Measurements from ENCODE around the gene ULBP3.

ULBP3 gene

DNA sequence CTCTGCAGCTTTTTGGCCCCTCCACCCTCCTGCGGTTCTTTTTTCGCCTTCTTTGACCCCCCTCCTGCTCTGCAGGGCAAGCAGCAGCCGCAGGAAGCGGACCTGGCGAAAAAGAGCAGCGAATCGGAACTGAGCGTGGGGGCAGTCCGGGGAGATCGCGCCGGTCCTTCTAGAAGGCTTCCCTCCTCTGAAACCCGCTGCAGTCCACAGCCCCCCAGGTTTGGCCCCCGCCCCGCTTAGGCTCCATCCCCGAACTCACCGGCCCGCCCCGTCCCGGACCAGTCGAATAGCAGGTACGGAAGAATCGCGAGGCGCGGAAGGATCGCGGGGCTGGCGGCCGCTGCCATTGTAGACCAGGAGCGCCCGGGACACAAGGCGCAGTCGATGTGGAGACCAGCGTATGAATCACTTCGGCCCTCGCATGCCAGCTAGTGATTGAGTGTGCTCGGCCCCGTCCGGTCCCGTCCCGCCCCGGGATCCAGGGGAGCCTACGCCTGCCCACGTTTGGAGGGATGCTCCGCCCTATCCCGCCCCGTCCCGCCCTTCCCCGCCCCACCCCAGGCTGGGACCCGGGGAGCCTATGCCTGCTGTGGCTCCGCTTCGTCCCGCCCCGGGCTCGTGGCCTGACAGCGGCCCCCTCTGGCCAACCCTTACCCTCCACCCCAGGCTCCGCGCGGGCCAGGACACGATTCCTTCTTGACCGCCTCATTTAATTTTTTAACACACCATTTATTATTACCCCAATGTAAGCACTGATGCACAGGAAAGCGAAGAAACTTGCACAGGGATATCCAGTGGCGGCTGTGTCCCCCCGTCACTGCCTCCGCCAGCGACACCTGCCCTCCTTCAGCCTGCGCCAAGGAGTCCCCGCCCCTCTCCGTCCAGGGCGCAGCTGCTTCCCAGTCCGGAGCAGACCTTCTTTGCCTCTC, at the start of gene ULBP3:
TSS of gene ULBP3 (minus strand) at position 402 of the 929 bp plus-strand sequence. CDS start at position 347, 55 bp downstream.
- peak in 44 of 56 donors; percentile 7 to 75 (median 52) for DNase-seq

DNA sequence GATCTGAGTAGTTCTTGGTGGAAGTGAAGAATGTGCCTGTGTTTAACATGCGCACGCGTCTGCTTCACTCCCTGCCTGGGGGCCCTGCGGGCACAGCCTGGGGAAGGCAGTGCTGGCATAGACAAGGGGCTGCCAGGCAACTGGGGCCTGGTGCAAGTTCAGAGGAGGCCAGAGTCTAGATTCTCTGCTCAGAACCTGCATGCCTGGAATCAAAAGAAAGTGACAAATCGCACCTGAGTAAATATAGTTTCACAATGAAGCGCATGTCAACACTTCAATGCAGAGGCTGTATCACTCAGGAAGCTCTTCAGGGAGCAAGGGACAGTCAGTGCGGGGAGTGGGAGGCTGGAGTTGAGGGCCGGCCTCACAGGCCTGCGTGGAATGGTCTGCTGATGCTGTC, 49.7 kb upstream of the ULBP3 start:
- no peak for DNase-seq

DNA sequence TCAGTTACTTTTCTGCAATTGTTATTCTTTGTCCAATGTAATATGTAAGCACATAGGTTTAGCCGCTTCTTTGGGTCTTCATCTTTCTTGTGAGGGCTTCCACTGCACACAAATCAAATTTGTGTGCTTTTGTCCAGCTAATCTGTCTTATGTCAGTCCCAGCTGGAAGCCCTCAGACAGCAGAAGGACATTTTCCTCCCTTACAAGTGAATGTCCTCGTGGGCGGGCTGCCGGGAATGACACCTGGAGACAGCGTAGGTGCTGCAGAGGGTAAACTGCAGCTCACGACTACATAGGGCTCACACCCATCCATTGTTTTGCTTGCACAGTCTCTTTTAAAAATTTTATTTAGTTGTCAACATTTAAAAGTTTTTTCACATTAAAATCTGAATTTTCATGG, 49.3 kb upstream of the ULBP3 start:
- DNase-seq: no peak

DNA sequence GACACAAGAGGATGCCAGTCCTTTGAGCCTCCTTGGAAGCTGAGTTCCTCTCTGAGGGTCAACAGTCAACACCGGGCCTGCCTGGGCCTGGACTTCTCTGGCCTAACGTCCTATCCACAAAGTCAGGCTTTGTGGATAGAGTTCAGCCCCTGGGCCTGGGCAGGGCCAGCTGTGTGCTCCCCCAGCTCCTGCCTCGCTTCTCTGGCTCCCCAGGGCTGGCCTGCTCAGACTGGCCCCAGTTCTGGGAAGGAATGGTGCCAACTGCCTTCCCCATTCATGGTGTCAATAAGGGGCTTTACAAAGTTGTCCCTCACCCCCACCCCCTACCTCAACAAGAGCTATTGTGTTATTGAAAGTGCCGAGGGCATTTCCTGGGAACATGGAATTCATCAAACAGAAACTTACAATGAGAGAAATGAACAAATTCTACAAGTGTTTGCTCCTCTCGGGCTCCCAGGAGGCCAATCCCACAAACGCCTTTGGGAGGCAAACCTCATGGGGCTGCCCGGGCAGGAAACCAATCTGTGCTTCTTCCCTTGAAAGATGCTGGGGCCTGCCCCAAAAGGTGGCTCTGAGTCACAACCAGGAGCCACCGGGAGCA, 47.4 kb upstream of the ULBP3 start:
- no peak for DNase-seq

DNA sequence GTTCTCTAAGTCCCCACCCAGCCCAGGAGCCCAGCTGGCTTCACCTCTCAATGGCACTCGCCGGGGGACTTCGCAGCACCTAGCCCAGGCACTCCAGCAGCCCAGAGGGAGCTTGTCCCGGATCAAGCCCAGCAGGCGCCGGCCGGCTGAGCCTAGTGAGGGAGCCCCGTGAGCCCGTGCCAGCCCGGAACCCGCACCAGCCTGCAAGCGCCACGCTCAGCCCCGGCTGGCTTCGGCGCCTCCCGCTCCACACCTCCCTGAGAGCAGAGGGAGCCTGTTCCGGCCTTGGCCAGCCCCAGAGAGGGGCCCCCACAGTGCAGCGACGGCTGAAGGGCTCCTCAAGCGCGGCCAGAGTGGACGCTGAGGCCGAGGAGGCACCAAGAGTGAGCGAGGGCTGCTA, 46.8 kb upstream of the ULBP3 start:
- DNase-seq: no peak

DNA sequence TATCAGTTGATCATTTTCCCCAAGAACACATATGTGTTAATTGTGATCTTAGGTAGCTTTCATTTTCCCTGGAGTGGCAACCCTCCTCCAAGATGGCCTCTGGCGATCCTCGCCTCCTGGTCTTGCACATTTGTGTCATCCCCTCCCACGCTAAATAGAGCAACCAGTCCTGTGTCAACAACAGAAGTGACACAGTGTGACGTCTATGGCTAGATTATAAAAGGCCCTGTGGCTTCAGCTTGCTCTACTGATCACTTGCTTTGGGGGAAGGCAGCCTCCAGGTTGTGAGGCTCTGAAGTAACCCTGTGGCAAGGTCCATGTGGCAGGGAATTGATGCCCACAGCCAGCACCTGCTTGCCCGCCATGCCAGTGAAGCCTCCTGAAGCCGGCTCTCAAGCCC, 43.3 kb upstream of the ULBP3 start:
- DNase-seq: no peak

DNA sequence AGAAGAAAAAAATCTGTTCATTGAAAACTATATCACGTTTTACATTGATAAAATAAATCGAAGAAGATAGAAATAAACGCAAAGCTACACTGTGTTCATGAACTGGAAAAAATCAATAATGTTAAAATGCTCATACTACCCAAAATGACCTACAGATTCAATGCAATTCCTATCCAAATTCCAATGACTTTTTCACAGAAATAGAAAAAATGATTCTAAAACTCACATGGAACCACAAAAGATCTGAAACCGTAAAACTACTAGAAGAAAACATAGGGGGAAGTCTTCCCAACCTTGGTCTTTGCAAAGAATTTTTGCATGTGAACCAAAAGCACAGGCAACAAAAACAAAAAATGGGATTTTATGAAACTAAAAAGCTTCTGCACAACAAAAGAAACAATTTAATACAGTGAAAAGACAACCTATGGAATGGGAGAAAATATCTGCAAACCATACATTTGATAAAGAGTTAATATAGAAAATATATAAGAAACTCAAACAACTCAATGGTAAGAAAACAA, 33.9 kb upstream of the ULBP3 start:
- no peak for DNase-seq

DNA sequence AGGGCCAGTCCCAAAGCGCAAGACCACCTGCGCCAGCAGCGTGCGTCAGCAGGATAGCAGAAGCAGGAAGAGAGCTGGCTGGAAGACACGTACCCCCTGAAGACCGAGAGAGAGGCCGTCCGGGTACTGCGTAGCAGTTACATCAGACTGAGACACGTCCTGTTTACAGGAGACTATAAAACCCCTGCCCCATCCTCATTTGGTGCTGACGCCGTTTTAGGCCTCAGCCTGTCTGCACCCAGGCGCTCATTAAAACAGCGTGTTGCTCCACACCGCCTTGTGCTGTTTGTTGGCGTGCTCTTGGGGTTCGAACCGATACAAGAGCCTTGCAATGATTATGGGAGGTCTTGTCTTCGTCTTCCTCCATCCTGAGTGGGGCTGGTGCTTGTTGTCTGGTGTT, 31.8 kb upstream of the ULBP3 start:
- DNase-seq: no peak

DNA sequence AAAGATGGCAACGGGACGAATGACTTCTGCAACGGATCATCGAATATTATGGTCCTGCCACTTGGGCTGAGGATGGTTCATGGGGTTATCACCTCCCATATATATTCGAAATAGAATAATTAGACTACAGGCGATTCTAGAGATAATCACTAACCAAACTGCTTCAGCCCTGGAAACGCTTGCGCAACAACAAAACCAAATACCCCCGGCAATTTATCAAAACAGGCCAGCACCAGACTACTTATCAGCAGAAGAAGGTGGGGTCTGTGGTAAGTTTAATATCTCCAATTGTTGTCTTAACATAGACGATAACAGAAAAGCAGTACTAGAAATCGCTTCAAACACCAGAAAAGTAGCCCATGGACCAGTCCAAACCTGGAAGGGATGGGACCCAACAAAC, 31.0 kb upstream of the ULBP3 start:
- DNase-seq: no peak

DNA sequence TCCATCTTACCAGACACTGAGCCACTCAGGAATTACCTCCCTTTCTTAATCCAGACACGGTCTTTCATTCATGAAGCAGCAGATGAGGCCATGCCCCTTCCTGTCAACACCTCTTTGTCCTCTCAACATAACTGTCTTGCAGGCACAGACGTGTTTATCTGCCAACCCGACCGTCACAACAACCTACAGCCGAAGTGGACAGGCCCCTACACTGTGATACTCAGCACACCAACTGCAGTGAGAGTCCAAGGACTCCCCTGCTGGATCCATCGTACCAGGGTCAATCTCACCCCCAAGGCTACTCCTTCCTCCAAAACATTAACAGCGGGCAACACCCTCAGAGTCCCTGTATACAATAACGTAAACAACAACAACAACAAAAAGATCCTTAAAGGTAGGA, 30.6 kb upstream of the ULBP3 start:
- DNase-seq: no peak

DNA sequence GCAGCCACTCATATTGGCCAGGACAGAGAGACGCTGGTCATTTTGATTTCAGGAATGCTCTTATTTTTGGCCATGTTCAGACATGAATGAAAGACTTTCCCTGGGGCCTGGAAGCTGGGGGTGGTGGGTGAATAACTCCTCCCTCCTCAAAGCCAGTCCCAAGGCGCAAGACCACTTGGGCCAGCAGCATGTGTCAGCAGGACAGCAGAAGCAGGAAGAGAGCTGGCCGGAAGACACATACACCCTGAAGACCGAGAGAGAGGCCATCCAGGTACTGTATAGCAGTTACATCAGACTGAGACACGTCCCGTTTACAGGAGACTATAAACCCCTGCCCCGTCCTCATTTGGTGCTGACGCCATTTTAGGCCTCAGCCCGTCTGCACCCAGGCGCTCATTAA, 29.2 kb upstream of the ULBP3 start:
- no peak for DNase-seq

DNA sequence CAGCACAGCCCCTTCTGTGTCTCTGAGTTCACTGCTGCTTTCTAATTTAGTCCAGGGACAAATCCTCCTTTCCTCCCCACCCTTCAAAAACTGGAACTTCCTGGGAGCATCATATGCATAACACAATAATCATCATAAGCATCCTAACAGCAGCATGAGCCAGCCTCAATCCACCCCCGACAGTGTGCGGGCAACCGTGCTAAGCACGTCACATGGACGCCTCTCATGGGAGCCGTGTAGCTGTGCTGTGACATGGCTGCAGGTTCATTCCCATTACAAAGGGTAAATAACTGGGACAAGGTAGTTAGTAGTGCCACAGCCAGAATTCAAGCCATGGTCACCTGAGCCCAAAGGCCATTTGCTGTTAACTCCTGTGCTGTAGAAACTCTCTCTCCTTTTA, 24.5 kb upstream of the ULBP3 start:
- peak in 6 of 56 donors; percentile 7 to 24 (median 10) for DNase-seq

DNA sequence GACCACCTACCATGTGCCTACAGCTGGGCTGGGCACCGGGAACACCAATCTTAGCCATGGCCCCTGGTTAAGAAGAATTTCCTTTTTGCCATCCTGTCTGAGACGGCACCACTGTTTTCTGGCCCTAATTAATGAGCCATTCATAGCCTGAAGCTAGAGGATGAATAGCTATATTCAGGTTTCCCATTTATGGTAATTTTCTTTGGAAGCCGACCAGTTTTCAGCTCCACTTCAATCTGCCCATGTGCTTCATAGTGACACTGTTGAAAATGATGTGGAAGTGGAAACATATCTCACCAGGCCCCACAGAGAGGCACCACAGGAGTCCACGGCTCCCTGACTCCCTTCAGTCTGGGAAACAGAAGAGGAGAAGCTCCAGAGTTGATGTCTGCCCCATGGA, 22.6 kb upstream of the ULBP3 start:
- peak in 9 of 56 donors; percentile 15 to 68 (median 39) for DNase-seq

DNA sequence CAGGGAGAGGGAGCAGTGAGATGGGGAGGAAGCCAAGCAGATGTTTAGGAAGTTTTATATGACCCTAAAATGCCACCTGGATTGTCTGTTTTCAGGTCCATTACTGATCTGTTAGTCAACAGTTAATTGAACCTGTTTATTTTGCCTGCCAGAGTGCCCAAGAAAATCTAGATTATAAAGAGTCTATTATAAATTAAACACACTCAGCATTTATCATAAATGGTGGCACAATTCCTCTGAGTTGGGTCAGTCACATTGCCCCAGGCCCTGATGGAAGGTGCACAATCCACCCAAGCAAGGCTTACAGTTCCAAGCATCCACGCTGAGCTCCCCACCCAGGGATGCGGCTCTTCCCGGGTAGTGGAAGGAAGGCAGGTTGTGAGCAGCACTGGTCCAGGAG, 21.4 kb upstream of the ULBP3 start:
- DNase-seq: no peak

DNA sequence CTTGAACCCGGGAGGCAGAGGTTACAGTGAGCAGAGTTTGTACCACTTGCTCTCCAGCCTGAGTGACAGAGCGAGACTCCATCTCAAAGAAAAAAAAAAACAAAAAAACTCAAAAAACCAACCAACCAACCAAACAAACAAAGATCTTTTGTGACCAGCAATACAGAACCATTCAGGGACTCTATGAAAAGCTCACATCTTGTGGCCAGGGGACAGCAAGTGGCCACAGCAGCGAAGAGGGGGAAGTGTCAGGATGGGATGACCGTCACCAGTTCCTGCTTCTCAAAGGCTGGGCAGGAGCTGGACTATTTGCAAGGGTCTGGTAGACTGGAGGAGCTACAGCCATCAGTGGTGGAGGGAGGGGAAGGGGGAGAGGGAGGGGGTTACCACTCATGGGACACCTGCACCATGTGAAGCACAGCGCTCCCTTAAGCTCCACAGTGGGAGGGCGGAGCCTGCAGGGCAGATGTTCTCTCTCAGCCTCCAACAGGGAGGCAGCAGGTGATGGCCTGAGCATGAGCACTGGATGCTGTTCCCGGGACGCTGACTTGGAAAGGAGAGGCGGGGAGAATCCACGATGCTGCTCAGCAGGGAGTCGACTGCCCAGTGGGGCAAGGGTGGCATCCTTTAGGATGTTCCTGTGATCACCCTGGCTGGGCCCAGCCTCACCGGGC, 19.7 kb upstream of the ULBP3 start:
- DNase-seq: peak in 1 of 56 donors; percentile 13

DNA sequence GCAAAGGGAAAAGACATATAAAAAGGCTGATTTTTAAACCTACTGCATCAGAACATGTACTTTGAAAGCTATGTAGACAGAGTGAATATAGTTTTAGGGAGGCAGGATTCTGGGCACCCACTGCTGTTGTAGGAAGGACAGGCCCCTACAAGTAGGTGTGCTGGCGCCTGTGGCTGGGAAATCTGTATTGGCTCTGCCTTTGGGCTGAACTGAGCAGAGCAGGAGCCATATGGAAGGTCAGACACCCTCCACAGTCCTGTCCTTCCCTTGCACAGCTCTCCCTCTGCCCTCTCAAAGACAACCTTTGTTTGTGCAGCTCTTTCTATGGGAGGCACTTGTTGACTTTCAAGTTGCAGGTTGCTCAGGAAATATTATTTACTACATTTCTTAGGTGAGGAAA, 18.4 kb upstream of the ULBP3 start:
- DNase-seq: no peak

DNA sequence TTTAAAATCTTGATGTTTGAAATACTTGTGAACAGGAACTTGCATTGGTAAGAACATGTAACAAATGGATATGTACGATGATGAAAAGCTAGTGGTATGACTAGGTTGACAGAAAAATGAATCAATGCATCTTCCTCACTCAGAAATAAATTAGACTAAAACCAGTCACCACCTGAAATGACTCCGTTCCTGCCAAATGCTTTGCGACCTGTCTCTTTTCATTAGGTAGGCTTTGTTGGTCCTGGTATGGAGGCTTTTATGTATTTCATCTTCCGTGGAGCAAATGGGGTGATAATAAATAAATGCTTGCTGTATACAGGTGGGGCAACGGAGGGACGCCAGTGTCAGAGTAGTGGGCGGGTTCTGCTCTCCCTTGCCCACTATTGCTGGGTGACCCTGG, 17.1 kb upstream of the ULBP3 start:
- DNase-seq: no peak

DNA sequence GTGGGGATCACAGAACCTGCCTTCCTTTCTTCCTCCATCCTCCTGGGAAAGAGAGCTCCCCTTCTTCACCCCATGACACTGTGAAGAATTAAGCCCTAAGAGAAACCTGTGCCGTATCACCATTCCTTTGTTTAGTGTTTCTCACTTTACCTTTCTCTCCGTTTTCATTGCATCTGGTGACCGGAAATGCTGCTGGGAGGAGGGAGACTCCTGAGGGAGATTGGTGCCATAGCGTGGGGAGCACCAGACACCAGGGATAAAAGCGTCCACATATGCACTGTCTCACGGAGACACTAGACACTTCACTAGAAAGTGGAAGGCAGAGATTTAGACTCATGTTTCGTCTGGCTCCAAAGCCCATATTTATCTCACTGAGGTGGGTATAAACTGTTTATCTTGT, 15.5 kb upstream of the ULBP3 start:
- no peak for DNase-seq

DNA sequence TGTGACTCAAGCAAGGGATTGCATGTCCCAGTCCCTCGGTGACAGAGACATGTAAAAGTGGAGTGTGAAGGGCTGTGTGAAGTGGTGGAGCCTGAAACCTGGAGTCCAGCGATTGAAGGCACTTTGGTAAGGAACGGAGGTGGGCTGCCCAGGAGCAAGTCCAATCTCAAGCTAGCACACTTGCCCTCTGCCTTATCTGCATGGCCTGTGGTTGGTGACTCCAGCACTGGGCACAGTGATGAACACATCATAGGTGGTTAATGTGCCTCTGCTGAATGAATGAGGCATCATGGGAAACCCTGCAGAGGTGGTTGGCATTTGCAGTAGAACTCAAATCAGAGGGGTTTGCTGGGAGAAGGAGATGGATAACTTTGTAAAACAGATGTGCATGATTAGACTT, 14.9 kb upstream of the ULBP3 start:
- no peak for DNase-seq

DNA sequence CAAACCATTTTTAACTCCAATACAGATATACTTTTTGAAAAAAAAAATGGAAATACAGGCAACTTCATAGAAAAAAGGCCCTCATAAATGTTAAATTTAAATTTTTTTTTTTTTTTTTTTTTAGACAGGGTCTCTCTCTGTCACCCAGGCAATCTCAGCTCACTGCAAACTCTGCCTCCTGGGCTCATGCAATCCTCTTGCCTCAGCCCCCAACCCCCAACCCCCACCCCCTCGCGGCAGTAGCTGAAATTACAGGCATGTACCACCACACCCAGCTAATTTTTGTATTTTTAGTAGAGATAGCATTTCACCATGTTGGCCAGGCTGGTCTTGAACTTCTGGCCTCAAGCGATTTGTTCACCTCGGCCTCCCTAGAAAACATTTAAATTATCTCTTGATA, 12.8 kb upstream of the ULBP3 start:
- no peak for DNase-seq

DNA sequence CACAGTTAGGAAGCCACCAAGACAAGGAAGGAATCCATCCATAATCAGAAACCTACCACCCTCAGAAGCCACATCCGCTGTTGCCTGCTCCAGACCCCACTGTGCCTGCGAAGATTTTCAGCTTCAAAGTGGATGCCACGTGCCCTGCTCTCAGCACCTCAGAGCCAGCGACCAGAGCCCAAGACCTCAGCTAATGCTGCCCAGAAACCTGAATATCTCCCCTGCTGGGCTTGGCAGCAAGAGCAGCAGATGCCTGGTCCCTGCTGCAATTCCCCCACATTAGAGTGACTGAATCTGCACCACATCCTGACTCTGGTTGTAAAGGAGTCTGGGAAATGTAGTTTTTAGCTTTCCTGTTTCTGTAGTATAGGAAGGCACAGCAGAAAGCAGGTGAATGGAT, 10.7 kb upstream of the ULBP3 start:
- DNase-seq: no peak

DNA sequence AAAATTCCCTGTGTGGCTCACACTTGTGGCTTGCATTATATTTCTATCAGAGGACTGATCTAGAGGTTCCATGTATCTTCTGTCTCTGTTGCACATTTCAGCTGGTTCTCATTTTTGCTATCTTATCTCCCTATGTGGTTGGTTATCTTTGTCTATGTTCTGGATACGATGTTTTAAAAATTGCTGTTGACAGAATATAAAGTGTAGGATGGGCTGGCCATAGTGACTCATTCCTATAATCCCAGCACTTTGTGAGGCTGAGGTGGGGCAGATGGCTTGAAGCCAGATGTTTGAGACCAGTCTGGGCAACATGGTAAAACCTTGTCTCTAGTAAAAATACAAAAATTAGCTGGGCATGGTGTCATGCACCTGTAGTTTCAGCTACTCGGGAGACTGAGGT, 9.9 kb upstream of the ULBP3 start:
- no peak for DNase-seq
